Neutrophil (primary cell): ENCODE measurements around the gene NR3C2.
"Not testable (repeated sequence)": the region's sequence is repeated elsewhere in the genome, so short reads cannot be mapped to it uniquely, and the experiment has no call there.

Experiments used
- H3K27ac ChIP-seq: fragments of 200-600 bp; sonication (generic); 2 replicates; pipeline ENCODE4 v1.5.1; 2016; ENCODE audit warnings: mild to moderate bottlenecking, moderate library complexity
- H3K27me3 ChIP-seq: fragments of 200-600 bp; sonication (generic); 2 replicates; pipeline ENCODE4 v1.6.0; 2016; ENCODE audit warnings: mild to moderate bottlenecking
- H3K36me3 ChIP-seq: fragments of 200-600 bp; sonication (generic); 2 replicates; pipeline ENCODE4 v1.5.1; 2017
- H3K4me1 ChIP-seq, 2 experiments: fragments of 200-600 bp in 1 of 2; sonication (generic) in 1 of 2; 1 replicate in 1 of 2; 2 replicates in 1 of 2; pipeline versions ENCODE4 v1.5.1 to v1.6.1; 2013 to 2016; ENCODE audit warnings: low read depth in 1 of 2, low read length in 1 of 2, mild to moderate bottlenecking in 1 of 2, moderate library complexity in 1 of 2; ENCODE audit not compliant: control insufficient read depth in 1 of 2, insufficient read depth in 1 of 2
- H3K4me3 ChIP-seq, 2 experiments: fragments of 200-600 bp in 1 of 2; sonication (generic) in 1 of 2; 1 replicate in 1 of 2; 2 replicates in 1 of 2; pipeline ENCODE4 v1.5.1; 2013 to 2016; ENCODE audit warnings: low read depth in 1 of 2, low read length in 1 of 2, mild to moderate bottlenecking in 1 of 2, moderate library complexity in 1 of 2
- H3K9me3 ChIP-seq: fragments of 200-600 bp; sonication (generic); 2 replicates; pipeline ENCODE4 v1.5.1; 2016
- TF ChIP-seq, protein P1 (sequence below): fragments of 200-600 bp; sonication (generic); IDR thresholded peaks from 2 replicates; pipeline ENCODE4 v1.5.1; 2016; ENCODE audit warnings: antibody characterized with exemption

Gene NR3C2

DNA sequence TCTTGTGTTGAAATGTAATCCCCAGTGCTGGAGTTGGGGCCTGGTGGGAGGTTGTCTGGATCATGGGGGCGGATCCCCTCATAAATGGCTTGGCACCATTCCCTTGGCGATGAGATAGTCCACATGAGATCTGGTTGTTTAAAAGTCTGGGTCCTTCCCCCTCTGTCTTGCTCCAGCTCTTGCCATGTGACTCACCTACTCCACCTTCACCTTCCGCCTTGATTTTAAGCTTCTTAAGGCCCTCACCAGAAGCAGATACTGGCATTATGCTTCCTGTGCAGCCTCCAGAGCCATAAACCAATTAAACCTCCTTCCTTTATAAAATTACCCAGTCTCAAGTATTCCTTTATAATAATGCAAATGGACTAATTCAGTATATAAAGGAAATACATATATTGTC is 111.5 kb downstream of the NR3C2 start:
- Histone ChIP-seq H3K4me1 (no peaks in the 10 kb centered on the region), H3K4me3 (no peak overlapping the region), H3K9me3 (no peaks in the 10 kb centered on the region), H3K27me3 (no peaks in the 10 kb centered on the region), H3K36me3 (no peaks in the 10 kb centered on the region), H3K27ac (no peak overlapping the region)
- TF ChIP-seq, protein P1, sequence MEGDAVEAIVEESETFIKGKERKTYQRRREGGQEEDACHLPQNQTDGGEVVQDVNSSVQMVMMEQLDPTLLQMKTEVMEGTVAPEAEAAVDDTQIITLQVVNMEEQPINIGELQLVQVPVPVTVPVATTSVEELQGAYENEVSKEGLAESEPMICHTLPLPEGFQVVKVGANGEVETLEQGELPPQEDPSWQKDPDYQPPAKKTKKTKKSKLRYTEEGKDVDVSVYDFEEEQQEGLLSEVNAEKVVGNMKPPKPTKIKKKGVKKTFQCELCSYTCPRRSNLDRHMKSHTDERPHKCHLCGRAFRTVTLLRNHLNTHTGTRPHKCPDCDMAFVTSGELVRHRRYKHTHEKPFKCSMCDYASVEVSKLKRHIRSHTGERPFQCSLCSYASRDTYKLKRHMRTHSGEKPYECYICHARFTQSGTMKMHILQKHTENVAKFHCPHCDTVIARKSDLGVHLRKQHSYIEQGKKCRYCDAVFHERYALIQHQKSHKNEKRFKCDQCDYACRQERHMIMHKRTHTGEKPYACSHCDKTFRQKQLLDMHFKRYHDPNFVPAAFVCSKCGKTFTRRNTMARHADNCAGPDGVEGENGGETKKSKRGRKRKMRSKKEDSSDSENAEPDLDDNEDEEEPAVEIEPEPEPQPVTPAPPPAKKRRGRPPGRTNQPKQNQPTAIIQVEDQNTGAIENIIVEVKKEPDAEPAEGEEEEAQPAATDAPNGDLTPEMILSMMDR, result no peak

- TF ChIP-seq, protein P1, result no peak
- Histone ChIP-seq H3K9me3 (no peaks in the 10 kb centered on the region), H3K27me3 (no peaks in the 10 kb centered on the region), H3K4me3 (no peak overlapping the region), H3K36me3 (no peaks in the 10 kb centered on the region), H3K27ac (no peak overlapping the region), H3K4me1 (no peaks in the 10 kb centered on the region)
Observed at GRCh38 chr4:148330161-148330560, 112.1 kb downstream of the NR3C2 start.

DNA sequence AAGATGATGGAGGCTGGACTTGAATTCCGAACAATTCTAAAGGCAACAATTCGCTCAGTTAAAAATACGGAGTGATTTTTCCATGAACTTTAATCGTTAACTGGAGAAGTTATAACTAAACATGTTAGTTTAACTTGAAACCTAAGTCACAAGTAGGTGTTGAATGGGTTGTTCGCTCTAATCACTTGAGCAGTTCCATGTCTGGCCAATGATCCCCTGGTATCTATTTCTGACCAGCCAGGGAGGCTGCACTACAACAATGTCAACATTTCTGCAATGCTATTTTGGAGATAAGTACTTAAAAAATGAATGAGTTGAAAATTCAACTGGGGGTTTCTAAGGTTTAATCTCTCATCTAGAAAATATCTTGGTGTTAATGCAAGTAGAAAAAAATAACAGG is 112.5 kb downstream of the NR3C2 start:
- H3K36me3 ChIP-seq, result no peaks in the 10 kb centered on the region
- TF ChIP-seq, protein P1, result no peak

DNA sequence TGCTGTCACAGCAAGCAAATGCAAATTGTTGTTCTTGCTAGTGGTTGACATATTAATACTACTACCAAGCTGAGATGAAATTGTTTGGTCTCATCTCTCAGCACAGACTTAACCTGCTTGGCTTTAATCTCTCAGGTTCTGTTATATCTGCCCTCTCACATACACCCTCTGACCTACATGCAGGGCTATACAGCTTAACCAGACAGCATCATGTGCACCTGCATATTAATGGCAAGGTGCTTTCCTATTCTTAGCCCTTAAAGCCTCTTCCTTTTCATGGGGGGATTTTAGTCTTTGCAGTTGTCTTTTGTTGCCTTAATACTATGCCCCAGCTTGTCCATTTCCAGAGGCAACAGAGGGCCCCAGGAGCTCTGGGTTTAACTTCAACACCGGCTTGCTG is 114.5 kb downstream of the NR3C2 start:
- H3K27ac ChIP-seq, result no peak overlapping the region
- TF ChIP-seq, protein P1, result no peak
- H3K9me3 ChIP-seq, result no peaks in the 10 kb centered on the region
- no peak overlapping the region for H3K4me3 ChIP-seq
- no peaks in the 10 kb centered on the region for H3K4me1 ChIP-seq
- H3K27me3 ChIP-seq, result no peaks in the 10 kb centered on the region
- H3K36me3 ChIP-seq, result no peaks in the 10 kb centered on the region

More for the DNA sequence above, 112.5 kb downstream of the NR3C2 start:
- no peaks in the 10 kb centered on the region for H3K9me3 ChIP-seq
- no peak overlapping the region for H3K4me3 ChIP-seq
- no peaks in the 10 kb centered on the region for H3K4me1 ChIP-seq
- H3K27ac ChIP-seq, result no peak overlapping the region
- no peaks in the 10 kb centered on the region for H3K27me3 ChIP-seq

GRCh38 chr4:148323316-148323715 is 118.9 kb downstream of the NR3C2 start:
- not testable (repeated sequence) for H3K27ac ChIP-seq, H3K36me3 ChIP-seq, H3K27me3 ChIP-seq, H3K4me3 ChIP-seq, H3K4me1 ChIP-seq, H3K9me3 ChIP-seq

DNA sequence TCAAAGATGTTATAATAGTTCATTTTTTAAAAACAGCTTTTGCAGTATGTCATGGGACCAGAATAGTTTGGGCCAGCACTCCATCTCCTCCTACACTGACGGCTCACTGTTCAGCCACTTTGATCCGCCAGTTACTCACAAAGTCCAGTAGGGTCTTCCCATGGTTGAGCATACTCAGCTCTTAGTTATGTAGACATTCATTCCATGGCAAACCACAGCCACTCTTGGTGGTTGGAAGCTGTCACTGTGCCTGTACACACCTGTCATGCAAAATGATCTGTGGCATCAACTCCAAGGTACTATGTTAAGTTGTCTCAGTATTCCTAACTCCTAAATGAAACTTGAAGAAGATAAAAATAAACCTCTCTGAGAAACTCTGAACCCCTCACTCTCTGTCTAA is 127.2 kb downstream of the NR3C2 start:
- H3K4me1 ChIP-seq, result no peaks in the 10 kb centered on the region
- no peak overlapping the region for H3K4me3 ChIP-seq
- H3K9me3 ChIP-seq, result no peaks in the 10 kb centered on the region
- H3K27ac ChIP-seq, result no peak overlapping the region
- no peaks in the 10 kb centered on the region for H3K36me3 ChIP-seq
- TF ChIP-seq, protein P1, result no peak
- no peaks in the 10 kb centered on the region for H3K27me3 ChIP-seq
